Right forelimb (tissue), 1 donor: Measurements from ENCODE around the gene PLEKHH1.
A peak's percentile ranks its signal among the peaks of the same experiment; 100 is the strongest.
"Not testable (repeated sequence)": the region's sequence is repeated elsewhere in the genome, so short reads cannot be mapped to it uniquely, and the experiment has no call there.

ENCODE experiments used
- DNase-seq: peaks from one replicate; pipeline ENCODE4 v3.0.0-alpha.2; 2018

PLEKHH1 gene

DNA sequence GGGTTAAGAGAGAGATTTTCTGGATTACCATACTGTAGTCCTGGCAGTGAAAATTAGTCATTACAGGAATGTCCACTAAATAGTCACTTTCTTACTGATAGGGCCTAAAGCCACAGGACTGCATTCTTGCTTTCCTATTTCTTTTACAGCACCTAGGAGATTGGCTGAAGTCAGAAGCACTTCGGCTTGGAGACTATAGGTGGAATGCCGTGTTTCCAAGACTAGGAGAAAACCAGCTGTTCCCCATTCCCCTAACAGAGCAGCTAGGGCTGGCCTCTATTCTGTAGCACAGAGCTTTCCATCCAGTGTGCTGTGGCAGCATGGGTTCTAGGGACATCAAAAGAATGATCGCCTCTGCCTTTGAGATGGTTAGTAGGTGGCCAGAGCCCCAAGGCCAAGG is 51.9 kb downstream of the PLEKHH1 start:
- DNase-seq = no peak

DNA sequence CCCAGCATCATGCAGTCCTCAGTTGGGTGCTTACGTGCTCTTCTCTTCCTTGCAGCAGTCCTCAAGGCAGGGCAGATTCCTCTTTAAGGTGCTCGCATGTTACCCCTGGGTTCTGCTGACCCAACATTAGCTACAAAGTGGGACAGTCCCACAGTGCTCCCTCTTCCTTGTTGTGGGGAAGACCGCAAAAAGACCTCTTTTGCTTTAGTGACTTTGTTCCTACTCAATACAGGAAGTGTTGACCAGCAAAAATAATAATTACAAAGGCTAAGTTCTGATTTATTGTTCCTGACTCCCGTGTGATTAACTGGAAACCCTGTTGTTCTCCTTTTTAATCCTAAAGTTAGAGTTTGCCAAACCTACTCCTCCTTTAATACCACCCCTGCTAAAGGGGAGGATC is 53.3 kb downstream of the PLEKHH1 start:
- DNase-seq = no peak

DNA sequence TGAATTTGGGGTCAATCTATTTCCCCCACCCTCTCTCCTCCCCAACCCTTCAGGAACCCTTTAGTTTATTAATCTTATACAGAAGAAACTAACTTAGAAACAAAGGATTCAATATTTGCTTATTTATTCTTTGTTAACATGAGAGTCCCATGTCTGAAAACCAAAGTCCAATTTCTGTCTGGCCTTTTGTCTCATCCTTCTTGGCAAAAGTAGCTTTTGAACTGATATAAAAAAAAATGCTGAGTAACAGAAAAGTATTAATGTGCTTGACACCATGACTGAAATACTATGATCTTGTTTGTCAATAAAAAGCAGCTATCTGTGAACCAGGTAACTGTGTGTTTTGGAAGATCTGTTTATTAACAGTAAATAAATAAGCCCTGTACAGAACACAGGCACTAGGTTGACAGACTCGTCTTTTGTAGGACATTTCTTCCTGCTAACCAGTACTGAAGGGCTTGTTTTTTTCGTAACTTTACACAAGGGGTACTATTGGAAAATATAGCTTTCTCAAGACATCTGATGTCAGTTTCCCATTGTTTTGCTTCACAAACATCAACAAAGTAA is 56.2 kb downstream of the PLEKHH1 start:
- no peak for DNase-seq

DNA sequence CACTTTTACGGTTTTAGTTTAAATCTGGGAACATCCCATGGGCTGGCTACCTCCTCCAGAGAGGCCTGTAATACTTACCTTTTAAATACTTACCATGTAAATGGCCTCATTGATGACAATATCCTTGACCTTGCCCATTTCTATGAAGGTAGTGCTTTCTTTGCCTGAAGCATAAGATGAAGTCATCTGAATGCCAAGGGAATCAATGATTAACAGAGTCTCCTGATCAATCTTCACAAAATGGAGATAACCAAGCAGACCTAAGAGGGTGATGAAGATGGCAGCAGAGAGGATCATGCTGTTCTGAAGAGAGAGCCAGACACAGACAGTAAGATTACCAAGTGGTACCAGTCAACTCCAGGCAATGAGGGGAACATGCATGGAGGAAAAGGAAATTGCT is 60.6 kb downstream of the PLEKHH1 start:
- not testable (repeated sequence) for DNase-seq

DNA sequence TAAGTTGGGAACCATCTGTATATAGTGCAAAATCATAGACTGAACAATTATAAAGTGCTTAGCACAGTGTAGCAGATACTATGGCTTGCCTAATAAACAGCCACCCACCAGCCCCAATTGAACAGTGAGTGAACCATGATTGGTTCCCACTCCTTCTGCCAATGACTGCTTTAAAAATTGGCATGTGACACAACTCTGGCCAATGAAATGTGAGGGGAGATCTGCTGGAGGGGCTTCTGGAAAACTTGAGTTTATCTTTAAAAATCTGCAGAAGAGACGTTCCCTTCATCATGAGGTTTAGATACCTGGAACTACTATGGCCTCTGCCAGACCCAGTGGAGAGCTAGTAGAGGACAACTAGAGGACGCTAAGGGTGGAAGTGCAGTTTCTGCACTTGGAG is 62.3 kb downstream of the PLEKHH1 start:
- DNase-seq = no peak

DNA sequence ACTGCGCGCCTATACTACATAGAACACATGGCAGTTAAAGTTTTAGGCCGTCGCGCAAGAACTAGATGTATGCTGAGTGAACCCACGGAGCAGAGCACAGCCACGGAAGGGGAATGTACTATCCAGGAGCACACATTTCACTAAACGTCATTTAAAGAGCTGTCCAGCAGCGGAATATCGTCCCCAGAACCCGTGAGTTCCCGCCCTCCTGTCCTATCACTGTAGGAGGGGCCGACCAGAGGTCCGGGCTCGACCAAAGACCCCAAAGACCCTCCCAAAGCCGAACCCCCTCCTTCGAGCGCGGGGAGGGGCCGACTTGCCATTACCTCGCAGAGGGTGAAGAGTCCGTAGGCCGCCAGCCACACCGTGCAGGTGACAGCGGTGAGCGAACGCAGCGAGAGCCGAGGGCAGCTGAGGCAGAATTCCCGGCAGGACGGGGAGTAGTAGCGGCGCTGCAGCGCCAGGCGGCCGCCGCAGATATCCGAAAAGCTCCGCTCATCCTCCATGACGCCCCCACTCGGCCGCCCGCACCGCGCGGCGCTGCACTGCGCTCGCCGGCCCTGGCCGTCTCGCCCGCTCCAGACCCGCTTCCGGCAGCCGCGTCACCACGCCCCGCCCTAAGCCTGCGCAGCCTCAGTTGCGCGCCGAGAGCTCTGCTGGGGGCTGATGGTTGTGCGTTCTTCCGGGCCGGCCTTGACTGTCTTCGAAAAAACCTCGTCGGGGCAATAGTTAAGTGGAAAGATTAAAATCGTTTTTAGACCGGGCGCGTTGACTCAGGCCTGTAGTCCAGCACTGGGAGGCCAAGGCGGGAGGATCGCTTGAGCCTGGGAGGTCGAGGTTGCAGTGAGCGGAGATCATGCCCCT is 66.8 kb downstream of the PLEKHH1 start, which contains the start of gene PIGH:
TSS of gene PIGH (minus strand) at position 571 of the 864 bp plus-strand sequence. CDS start at position 506, 65 bp downstream.
- peak; percentile 94 for DNase-seq

DNA sequence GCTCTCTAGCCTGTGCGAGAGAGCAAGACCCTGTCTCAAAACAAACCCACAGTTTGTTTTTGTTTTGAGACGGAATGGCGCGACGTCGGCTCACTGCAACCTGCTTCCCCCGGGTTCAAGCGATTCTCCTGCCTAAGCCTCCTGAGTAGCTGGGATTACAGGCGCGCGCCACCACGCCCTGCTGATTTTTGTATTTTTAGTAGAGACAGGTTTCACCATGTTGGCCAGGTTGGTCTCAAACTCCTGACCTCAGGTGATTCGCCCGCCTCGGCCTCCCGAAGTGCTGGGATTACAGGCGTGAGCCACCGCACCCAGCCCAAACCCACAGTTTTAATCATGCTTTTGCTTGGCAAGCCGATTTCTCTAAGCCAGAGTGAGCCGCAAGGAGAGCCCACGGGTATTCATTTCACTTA is 67.5 kb downstream of the PLEKHH1 start:
- not testable (repeated sequence) for DNase-seq

DNA sequence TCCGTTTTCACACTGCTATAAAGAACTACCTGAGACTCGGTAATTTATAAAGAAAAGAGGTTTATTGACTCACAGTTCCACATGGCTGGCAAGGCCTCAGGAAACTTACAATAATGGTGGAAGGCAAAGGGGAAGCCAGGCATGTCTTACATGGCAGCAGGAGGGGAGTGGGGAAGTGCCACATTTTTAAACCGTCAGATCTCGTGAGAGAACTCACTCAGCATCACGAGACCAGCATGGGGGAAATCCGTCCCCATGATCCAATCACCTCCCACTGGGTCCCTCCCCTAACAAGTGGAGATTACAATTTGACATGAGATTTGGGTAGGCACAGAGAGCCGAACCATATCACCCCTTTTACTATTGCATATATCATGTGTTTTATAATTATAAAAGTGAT is 69.0 kb downstream of the PLEKHH1 start:
- DNase-seq = no peak

DNA sequence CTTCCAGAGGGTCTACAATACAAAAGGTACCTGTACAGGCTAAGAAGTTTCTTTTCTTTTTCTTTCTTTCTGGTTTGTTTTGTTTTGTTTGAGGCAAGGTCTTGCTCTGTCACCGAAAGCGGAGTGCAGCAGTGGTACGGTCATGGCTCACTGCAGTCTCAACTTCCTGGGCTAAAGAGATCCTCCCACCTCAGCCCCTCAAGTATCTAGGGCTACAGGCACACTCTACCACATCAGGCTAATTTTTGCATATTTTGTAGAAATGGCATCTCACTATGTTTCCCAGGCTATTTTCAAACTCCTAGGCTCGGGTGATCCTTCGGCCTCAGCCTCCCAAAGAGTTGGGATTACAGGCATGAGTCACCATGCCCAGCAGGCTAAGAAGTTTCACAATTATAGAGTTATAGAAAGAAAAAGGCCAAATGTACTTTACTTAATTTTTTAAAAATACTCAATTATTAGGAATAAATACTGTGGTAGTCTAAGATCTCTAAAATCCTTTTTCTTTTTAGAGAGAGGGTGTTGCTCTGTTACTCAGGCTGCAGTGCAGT is 70.0 kb downstream of the PLEKHH1 start:
- no peak for DNase-seq

DNA sequence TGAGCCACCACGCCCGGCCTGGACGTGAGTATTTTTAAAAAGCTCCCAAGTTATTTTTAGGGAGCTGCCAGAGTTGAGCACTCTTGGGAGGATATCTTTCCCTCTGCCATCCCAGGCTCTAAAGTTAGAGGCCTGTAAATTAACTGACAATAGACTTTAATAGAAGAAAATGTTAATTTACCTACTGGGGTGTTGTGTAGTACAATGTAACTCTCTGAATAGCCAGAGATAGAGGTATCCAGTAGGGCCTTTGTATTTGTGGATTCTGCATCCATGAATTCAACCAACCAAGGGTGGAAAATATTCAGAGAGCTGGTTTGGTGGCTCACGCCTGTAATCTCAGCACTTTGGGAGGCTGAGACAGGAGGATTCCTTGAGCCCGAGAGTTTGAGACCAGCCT is 74.6 kb downstream of the PLEKHH1 start:
- DNase-seq = no peak

DNA sequence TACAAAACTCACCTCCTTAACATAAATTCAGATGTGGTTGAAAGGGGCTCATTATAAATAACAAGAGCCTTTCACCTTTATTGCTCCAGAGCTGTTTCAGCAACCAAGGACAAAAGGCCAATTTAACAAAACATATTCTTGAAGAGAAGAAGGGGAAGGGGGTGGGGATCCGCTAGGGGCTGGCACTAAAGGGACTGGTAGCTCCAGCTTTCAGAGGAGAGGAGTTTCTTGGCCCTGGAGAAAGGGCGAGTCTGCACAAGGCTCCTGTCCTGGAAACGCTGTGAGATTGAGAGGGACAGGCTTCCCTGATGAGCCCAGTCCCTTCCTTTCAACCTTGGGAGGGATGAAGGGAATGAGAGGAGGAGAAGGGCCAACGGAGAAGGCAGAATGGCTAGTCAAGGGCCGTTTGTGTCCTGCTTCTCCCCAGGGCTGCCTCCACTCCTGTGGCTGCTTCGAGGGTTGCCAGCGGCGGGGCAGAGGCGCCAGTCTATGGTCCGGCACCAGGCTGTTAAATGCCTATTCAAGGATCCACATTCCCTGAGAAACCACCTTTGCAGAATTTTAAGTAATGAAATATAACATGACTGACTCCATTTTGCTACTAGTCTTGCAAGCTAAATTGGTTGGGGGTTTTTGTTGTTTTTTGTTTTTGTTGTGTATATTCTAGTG is 76.7 kb downstream of the PLEKHH1 start:
- DNase-seq = no peak

DNA sequence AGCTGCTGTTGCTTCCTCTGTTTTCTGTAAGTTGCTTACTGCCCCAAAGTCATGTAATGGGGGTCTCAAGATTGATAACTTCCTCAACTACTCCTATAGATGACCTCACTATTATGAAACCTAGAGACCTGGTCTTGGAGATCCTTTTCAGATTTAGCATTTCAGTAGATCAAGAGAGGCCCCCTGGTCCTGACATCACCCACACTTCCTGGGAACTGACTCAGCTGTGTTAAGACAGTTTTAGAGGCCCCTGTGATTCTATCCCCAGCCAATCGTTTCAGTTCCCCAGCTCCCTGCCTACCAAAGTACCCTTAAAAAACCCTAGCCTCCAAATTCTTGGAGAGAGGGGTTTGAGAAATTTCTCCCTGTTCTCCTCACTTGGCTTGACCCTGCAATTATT is 77.4 kb downstream of the PLEKHH1 start:
- DNase-seq = no peak

DNA sequence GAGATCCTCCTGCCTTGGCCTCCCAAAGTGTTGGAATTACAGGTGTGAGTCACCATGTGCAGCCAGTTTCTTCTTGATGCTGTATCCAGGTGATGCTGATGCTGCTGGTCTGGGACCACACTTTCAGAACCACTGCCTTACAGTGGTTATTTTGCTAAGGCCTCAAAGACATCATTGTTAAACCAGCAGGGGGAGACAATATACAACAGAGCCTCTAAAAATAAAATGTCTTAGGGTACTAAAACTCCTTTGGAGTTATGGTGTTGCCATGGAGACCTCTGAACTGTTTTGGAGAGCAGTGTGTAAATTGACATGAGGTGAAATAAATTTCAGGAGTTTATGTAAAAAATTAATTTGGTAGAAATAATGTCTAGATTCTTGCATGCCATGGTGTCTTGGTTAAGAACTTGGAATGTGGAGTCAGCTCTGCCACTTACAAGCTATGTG is 85.5 kb downstream of the PLEKHH1 start:
- DNase-seq = no peak

DNA sequence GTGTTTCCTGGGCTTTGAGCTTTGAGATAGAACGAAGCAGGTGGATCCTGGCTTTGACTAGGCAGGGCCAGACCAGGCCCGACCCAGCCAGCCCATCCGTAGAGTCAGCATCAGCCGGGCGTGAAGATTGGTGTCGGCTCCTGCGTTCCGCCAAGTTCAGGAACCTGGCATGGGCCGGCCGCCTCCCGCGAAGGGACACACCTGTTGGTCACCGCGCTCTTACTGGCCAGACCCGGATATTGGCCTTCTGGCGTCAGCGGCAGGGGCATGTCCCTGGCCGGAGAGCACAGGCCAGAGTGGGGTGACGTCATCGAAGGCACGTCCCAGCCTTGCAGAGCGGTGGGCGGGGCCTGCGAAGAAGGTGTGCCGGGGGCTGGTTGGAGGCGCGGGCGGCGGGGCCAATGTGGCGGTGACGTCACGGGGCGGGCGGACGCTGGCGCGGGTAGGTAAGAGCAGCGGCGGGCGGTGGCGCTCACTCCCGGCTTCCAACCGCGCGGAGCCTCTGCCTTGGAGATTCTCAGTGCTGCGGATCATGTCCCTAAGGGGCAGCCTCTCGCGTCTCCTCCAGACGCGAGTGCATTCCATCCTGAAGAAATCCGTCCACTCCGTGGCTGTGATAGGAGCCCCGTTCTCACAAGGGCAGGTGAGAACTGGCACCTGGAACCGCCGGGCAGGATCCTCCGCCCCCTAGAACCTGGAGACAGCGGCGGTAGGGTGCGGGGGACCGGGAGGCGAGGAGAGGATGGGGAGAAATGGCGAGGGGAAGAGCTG is 86.5 kb downstream of the PLEKHH1 start, which contains the start of gene ARG2:
TSS of gene ARG2 (plus strand) at position 475 of the 771 bp plus-strand sequence. CDS start at position 533, 58 bp downstream.
- DNase-seq = peak; percentile 89

DNA sequence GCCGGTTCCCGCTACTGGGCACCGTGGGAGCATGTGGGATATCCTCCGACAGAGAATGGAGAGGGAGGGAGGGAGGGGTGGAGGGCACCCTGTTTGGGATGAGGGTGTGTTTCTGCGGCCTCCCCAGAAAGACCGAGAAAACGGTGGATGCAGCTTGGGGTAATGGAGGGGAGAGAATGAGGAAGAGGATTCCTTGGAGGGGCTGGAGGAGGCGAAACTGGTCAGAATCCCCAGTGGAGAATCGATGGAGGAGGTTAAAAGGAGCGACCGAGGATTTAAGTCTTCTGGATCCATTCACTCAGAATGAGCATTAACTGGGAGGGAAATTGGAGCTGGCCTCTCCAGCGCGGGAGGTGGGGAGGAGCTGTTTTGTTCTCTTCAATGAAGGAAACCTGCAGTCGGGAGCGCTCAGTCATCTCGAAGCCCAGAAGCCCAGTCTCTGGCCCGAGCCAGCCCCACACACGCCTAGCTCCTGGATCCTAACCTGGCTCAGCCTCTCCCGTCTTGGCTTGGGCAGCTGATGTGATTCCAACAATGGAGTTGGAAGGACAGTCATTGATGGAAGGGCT is 87.2 kb downstream of the PLEKHH1 start:
- peak; percentile 49 for DNase-seq

DNA sequence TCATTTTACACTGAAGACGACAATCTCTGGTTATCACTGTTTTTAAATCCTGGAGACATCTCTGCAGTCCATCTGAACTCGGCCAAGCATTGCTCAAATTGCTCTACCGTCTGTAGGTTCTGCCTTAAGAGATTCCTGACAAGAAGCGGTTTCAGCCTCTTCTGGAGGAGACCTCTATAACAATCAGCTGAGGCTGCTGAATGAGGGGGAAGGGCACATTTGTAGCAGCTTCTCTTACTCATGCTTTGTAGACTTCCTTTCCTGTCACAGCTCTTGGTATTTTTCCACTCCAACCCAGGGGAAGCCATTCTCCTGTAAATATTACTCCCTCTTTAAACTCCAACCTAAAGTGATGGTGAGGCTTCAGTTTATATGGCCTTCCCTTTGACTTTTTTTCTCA is 89.6 kb downstream of the PLEKHH1 start:
- DNase-seq = no peak

DNA sequence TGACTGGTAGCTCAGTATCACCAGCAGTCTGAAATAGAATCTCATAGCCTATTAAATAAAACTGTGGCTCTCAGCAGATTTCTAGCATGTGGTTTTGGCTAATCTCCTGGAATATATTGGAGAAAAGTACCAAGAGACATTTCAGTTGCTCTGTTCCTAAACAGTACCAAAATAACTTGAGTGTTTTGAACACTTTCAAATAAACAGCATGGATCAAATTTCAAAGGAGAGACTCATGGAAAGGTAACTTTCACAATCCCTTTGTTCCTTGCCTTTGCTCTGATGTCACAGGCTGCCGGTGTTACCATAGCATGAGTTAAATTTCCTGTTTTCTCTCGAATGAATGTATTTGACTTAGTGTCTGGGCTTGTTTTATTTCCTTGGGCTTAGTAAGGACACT is 90.0 kb downstream of the PLEKHH1 start:
- DNase-seq = no peak

DNA sequence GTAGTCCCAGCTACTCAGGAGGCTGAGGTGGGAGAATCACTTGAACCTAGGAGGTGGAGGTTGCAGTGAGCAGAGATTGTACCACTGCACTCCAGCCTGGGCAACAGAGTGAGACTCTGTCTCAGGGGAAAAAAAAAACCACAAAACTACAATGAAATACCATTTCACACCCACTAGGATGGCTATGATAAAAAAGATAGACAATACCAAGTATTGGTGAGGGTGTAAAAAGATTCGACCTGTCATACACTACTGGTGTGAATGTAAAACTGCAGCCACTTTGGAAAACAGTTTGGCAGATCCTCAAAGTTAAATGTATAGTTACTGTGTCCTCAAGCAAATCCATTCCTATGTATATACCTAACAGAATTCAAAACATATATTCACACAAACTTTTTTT is 93.0 kb downstream of the PLEKHH1 start:
- not testable (repeated sequence) for DNase-seq

DNA sequence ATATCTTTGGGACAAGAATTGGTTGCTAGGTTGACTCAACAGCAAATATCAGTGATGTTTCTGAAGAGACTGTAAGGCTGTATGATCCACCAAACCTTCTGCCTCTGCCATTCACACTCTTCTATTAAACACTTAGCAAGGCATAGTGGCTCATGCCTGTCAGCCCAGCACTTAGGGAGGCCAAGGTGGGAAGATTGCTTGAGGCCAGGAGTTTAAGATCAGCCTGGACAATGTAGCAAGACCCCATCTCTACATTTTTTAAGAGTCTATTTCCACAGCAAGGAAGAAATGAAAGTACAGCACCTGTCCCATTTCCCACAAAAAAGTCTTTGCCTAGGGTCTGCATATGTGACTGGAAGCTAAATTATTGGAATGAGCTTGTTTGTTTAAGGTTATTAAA is 94.4 kb downstream of the PLEKHH1 start:
- DNase-seq = no peak

DNA sequence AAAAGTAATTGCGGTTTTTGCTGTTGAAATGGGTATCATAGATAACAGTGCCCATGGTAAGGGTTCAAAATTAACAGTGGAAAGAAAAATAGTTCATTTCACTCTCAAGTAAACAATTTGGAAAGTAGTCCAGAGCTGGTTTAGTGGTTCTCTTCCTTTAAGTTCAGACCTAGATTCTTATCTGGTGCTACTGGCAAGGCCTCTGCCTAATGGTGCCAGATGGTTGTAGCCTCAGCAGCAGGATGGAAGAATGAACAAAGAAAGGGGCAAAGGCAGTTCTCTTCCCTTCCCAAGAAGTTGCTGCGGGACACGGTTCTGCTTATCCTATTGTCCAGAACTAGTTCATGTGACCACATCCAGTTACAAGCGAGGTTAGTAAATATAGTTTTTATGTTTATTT is 97.1 kb downstream of the PLEKHH1 start:
- no peak for DNase-seq

DNA sequence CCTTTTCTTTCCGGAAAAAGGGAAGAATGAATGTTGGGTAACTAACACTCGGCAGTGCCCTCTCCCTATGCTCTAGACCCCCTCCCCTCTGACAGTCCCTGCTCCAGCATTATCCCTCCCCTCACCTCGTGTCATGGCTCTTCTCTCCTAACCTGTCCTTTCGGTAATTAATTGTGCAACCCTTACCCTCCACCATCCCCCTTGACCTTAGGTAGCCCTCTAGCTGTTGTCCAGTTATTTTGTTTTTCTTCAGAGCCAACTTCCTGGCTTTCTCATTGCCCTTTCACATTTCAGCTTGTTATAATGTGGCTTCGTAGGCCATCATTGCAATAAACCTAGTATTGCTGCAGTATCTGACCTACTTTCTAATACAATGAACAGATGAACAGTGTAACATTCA is 97.8 kb downstream of the PLEKHH1 start:
- DNase-seq = no peak

DNA sequence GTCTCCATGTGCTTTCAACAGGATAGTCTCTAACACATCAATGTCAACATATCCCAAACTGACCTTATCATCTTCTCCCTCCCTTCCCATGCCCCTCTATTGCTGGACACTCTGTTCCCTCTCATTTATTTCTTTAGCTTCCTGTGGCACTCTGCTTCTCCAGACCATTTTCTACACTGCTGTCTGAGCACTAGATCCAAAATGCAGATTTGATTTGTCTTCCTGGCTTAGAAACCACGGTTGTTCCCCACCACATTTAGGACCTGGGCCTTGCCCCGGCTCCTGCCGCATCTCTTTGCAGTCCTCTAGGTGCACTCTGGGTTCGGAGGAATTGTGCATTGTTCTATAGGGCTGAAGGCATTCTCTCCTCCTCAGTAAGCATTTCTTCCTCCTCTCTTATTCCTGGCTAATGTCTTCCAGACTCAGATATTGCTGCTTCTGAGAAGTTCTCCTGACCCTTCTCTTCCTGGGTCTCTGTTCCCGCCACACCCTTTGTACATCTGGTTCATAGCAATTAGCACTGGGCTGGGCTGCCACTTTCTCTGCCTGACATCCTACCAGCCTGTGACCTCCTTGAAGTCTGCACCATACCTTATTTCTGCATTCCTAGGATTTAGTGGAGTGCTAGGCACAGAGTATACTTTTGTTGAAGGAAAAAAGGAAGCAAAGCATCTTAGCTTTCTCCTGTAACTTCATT is 100.5 kb downstream of the PLEKHH1 start:
- no peak for DNase-seq
